Adipose tissue (tissue), 3 donors: ENCODE measurements around the gene IGLL1. TPM values are rescaled to one million over a fixed set of nuclear protein-coding genes. Genes with fewer than 3 reads are reported as not detected.
"Not testable (repeated sequence)": the region's sequence is repeated elsewhere in the genome, so short reads cannot be mapped to it uniquely, and the experiment has no call there.

Experiments used
- H3K27ac ChIP-seq: one replicate; pipeline ENCODE4 v1.5.1; 2013; ENCODE audit warnings: low read depth, low read length
- WGBS, 3 donors: extraction: QIAGEN DNeasy Blood & Tissue Kit; methylation state at CpG; one replicate each; pipeline ENCODE4 v1.1.7; 2013; 5-methylcytosine and 5-hydroxymethylcytosine counted together
- polyA plus RNA-seq, 3 donors: library from polyadenylated mRNA; stranded (reverse); fragments of 200-250 nt; gene quantifications; one replicate each; pipeline ENCODE4 v1.2.3, GENCODE V29; 2013
- donor health status: healthy with polysubstance abuse.
- donor health status: Bipolar disorder and iron deficiency.
- donor health status: healthy.

The IGLL1 gene
- polyA plus RNA-seq, 3 donors: not detected

- WGBS, 3 donors: 69 to 84% (median 80%) methylated on average over 4 of the region's 4 CpGs
- H3K27ac ChIP-seq: no peak overlapping the region
These were observed 29.9 kb downstream of the IGLL1 start for GRCh38 chr22:23550049-23550650.

- H3K27ac ChIP-seq: no peak overlapping the region
- WGBS, 3 donors: 68 to 83% (median 77%) methylated on average over 5 of the region's 5 CpGs
These were observed 30.9 kb downstream of the IGLL1 start for GRCh38 chr22:23549198-23549595.

GRCh38 chr22:23548501-23549197 lies 31.4 kb downstream of the IGLL1 start:
- H3K27ac ChIP-seq: no peak overlapping the region
- WGBS, 3 donors: 80 to 88% (median 83%) methylated on average over 8 of the region's 8 CpGs

DNA sequence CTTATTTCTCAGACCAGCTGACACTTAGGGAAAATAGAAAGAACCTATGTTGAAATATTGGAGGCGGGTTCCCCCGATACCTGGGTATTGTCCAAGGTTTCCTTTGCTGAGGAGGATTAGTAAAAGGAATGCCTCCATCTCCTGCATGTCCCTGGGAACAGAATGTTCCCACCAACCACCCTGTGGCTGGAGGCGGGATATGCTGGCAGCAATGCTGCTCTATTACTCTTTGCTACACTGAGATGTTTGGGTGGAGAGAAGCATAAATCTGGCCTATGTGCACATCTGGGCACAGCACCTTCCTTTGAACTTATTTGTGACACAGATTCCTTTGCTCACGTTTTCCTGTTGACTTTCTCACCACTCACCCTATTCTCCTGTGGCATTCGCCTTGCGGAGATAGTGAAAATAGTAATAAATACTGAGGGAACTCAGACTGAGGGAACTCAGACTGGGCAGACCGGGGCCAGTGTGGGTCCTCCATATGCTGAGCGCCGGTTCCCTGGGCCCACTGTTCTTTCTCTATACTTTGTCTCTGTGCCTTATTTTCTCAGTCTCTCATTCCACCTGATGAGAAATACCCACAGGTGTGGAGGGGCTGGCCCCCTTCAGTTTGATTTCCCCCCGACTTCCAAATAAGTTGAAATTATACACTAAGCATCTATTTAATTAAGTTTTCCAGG lies 32.1 kb downstream of the IGLL1 start:
- no peak overlapping the region for H3K27ac ChIP-seq
- WGBS, 3 donors: 84 to 91% (median 85%) methylated on average over 10 of the region's 10 CpGs

GRCh38 chr22:23547382-23547781 lies 32.7 kb downstream of the IGLL1 start:
- H3K27ac ChIP-seq: not testable (repeated sequence)
- WGBS, 3 donors: 81 to 91% (median 85%) methylated on average over 5 of the region's 5 CpGs

DNA sequence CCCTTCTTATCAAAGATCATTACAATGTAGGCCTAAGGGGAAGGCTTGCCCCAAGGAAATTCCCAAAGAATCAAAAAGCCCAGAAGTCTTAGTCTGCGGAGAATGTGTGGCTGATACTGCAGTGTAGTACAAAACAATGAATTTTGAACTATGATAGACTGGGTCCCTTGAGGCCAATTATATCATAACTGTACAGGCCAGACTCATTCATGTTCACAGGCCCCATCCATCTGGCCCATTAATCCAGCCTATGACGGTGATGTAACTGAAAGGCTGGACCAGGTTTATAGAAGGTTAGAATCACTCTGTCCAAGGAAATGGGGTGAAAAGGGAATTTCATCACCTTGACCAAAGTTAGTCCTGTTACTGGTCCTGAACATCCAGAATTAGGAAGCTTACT lies 35.2 kb downstream of the IGLL1 start:
- no peak overlapping the region for H3K27ac ChIP-seq
- 88 to 93% (median 89%) methylated on average over 2 of the region's 2 CpGs for WGBS, 3 donors

DNA sequence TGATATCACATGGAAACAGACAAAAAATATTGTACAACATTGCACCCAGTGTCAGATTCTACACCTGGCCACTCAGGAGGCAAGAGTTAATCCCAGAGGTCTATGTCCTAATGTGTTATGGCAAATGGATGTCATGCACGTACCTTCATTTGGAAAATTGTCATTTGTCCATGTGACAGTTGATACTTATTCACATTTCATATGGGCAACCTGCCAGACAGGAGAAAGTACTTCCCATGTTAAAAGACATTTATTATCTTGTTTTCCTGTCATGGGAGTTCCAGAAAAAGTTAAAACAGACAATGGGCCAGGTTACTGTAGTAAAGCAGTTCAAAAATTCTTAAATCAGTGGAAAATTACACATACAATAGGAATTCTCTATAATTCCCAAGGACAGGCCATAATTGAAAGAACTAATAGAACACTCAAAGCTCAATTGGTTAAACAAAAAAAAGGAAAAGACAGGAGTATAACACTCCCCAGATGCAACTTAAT lies 36.5 kb downstream of the IGLL1 start:
- not testable (repeated sequence) for H3K27ac ChIP-seq
- WGBS, 3 donors: 64 to 71% (median 65%) methylated on average over 1 of the region's 1 CpG

DNA sequence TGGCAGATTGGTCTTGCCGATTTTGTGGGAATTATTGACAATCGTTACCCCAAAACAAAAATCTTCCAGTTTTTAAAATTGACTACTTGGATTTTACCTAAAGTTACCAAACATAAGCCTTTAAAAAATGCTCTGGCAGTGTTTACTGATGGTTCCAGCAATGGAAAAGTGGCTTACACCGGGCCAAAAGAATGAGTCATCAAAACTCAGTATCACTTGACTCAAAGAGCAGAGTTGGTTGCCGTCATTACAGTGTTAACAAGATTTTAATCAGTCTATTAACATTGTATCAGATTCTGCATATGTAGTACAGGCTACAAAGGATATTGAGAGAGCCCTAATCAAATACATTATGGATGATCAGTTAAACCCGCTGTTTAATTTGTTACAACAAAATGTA lies 37.2 kb downstream of the IGLL1 start:
- H3K27ac ChIP-seq: no peak overlapping the region
- WGBS, 3 donors: 51 to 55% (median 53%) methylated on average over 5 of the region's 5 CpGs

- 35 to 62% (median 57%) methylated on average over 3 of the region's 3 CpGs for WGBS, 3 donors
- not testable (repeated sequence) for H3K27ac ChIP-seq
These were observed 37.7 kb downstream of the IGLL1 start for GRCh38 chr22:23542391-23542790.

DNA sequence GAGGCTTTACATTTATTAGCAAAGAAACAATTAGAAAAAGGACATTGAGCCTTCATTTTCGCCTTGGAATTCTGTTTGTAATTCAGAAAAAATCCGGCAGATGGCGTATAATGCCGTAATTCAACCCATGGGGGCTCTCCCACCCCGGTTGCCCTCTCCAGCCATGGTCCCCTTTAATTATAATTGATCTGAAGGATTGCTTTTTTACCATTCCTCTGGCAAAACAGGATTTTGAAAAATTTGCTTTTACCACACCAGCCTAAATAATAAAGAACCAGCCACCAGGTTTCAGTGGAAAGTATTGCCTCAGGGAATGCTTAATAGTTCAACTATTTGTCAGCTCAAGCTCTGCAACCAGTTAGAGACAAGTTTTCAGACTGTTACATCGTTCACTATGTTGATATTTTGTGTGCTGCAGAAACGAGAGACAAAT lies 38.2 kb downstream of the IGLL1 start:
- H3K27ac ChIP-seq: not testable (repeated sequence)
- WGBS, 3 donors: 2 to 9% (median 7%) methylated on average over 7 of the region's 7 CpGs

- H3K27ac ChIP-seq: not testable (repeated sequence)
- 67 to 76% (median 70%) methylated on average over 5 of the region's 5 CpGs for WGBS, 3 donors
These were observed 39.3 kb downstream of the IGLL1 start for GRCh38 chr22:23540837-23541236.

DNA sequence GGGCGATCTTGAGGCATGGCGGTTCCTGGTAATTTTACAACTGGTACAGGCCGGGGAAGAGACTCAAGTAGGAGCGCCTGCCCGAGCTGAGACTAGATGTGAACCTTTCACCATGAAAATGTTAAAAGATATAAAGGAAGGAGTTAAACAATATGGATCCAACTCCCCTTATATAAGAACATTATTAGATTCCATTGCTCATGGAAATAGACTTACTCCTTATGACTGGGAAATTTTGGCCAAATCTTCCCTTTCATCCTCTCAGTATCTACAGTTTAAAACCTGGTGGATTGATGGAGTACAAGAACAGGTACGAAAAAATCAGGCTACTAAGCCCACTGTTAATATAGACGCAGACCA lies 40.3 kb downstream of the IGLL1 start:
- WGBS, 3 donors: 0 to 19% (median 3%) methylated on average over 3 to 6 of the region's 7 CpGs
- H3K27ac ChIP-seq: not testable (repeated sequence)

GRCh38 chr22:23539135-23539838 lies 40.8 kb downstream of the IGLL1 start:
- no peak overlapping the region for H3K27ac ChIP-seq
- WGBS, 3 donors: 29 to 32% (median 32%) methylated on average over 21 of the region's 21 CpGs

DNA sequence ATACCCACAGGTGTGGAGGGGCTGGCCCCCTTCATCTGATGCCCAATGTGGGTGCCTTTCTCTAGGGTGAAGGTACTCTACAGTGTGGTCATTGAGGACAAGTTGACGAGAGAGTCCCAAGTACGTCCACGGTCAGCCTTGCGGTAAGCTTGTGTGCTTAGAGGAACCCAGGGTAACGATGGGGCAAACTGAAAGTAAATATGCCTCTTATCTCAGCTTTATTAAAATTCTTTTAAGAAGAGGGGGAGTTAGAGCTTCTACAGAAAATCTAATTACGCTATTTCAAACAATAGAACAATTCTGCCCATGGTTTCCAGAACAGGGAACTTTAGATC lies 41.4 kb downstream of the IGLL1 start:
- WGBS, 3 donors: 83 to 88% (median 85%) methylated on average over 6 of the region's 6 CpGs

DNA sequence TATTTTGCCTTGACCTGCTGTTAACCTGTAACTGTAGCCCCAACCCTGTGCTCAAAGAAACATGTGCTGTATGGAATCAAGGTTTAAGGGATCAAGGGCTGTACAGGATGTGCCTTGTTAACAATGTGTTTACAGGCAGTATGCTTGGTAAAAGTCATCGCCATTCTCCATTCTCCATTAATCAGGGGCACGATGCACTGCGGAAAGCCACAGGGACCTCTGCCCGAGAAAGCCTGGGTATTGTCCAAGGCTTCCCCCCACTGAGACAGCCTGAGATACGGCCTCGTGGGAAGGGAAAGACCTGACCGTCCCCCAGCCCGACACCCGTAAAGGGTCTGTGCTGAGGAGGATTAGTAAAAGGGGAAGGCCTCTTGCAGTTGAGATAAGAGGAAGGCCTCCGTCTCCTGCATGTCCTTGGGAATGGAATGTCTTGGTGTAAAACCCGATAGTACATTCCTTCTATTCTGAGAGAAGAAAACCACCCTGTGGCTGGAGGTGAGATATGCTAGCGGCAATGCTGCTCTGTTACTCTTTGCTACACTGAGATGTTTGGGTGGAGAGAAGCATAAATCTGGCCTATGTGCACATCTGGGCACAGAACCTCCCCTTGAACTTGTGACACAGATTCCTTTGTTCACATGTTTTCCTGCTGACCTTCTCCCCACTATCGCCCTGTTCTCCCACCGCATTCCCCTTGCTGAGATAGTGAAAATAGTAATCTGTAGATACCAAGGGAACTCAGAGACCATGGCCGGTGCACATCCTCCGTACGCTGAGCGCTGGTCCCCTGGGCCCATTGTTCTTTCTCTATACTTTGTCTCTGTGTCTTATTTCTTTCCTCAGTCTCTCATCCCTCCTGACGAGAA lies 42.0 kb downstream of the IGLL1 start:
- WGBS, 3 donors: 63 to 78% (median 68%) methylated on average over 19 of the region's 19 CpGs
- not testable (repeated sequence) for H3K27ac ChIP-seq

More for the DNA sequence above, 41.4 kb downstream of the IGLL1 start:
- H3K27ac ChIP-seq: not testable (repeated sequence)

- WGBS, 3 donors: 61 to 80% (median 65%) methylated on average over 11 of the region's 11 CpGs
- H3K27ac ChIP-seq: no peak overlapping the region
These were observed 42.7 kb downstream of the IGLL1 start for GRCh38 chr22:23537416-23537815.

- no peak overlapping the region for H3K27ac ChIP-seq
- WGBS, 3 donors: 87 to 88% (median 88%) methylated on average over 17 of the region's 17 CpGs
These were observed 43.2 kb downstream of the IGLL1 start for GRCh38 chr22:23536821-23537345.
